DND-41 (cell line): ENCODE data around the gene ADAMTS12.

Experiments used
- EZH2 ChIP-seq: IDR thresholded peaks from 3 replicates; pipeline ENCODE4 v1.6.1; 2012; ENCODE audit warnings: borderline replicate concordance, low read depth, mild to moderate bottlenecking, moderate library complexity, low read length, inconsistent platforms; ENCODE audit not compliant: severe bottlenecking
- TF ChIP-seq, protein P1 (sequence below): IDR thresholded peaks from 2 replicates; pipeline ENCODE4 v1.5.1; 2012; ENCODE audit warnings: borderline replicate concordance, low read length, moderate library complexity, mild to moderate bottlenecking; ENCODE audit not compliant: poor library complexity, severe bottlenecking; ENCODE audit errors: extremely low read depth

DNA sequence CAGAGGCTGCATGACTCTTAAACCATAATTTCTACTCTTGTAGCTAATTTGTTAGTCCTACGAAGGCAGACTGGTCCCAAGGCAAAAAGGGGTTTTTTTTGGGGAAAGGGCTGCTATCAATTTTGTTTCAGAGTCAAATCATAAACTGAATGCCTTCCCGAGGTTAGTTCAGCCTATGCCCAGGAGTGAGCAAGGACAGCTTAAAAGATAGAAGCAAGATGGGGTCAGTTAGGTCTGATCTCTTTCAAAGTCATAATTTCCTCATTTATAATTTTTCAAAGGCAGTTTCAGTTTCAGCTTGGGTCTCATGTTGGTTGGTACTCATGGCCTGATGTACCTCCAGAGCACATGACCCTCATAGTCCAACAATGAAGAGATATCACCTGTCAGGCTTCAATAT lies 36.5 kb upstream of the ADAMTS12 start:
- TF ChIP-seq, protein P1, sequence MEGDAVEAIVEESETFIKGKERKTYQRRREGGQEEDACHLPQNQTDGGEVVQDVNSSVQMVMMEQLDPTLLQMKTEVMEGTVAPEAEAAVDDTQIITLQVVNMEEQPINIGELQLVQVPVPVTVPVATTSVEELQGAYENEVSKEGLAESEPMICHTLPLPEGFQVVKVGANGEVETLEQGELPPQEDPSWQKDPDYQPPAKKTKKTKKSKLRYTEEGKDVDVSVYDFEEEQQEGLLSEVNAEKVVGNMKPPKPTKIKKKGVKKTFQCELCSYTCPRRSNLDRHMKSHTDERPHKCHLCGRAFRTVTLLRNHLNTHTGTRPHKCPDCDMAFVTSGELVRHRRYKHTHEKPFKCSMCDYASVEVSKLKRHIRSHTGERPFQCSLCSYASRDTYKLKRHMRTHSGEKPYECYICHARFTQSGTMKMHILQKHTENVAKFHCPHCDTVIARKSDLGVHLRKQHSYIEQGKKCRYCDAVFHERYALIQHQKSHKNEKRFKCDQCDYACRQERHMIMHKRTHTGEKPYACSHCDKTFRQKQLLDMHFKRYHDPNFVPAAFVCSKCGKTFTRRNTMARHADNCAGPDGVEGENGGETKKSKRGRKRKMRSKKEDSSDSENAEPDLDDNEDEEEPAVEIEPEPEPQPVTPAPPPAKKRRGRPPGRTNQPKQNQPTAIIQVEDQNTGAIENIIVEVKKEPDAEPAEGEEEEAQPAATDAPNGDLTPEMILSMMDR = no peak
- no peak for TF ChIP-seq EZH2
